HepG2 (cell line): ENCODE results near the gene PRKRIP1. TPM values are rescaled to one million over a fixed set of nuclear protein-coding genes. Genes with fewer than 3 reads are reported as not detected.
A peak's percentile ranks its signal among the peaks of the same experiment; 100 is the strongest.

Experiments
- ATAC-seq: fragments of 200-7000 bp; cut with Tn5 transposase; 3 replicates; pipeline ENCODE4 v1.9.1; 2020; ENCODE audit warnings: mild to moderate bottlenecking, moderate library complexity
- BruUV-seq: library from RNA; stranded (reverse); fragments of 400-500 nt; replicated peaks from 2 replicates; lab custom pipeline; 2021; lab: Mats Ljungman, UMichigan
- CTCF ChIA-PET: fragments of 300-600 bp; formaldehyde crosslinking; extraction: SDS; loops from one replicate; lab custom pipeline; 2021; ENCODE audit warnings: low total read pairs, inconsistent platforms, low intra/inter-chr PET ratio; lab: Yijun Ruan, JAX
- POLR2A ChIA-PET: fragments of 350-600 bp; sonication (Branson Sonifier 250); formaldehyde crosslinking; loops from one replicate; lab custom pipeline; 2020; ENCODE audit warnings: antibody characterized with exemption, inconsistent platforms; lab: Yijun Ruan, JAX
- DNase-seq: peaks from one replicate; pipeline ENCODE4 v3.0.0-alpha.2; 2015; ENCODE audit warnings: low spot score
- FAIRE-seq: peaks from 3 replicates; lab custom pipeline; 2011; peaks lifted over from hg19 to GRCh38; lab: Jason Lieb, UNC
- H2AFZ ChIP-seq: one replicate; pipeline ENCODE4 v1.6.1; 2011; ENCODE audit warnings: low read length, inconsistent platforms
- H3K27ac ChIP-seq: fragments of 300-600 bp; 3 replicates; pipeline ENCODE4 v1.8.0; 2011; ENCODE audit warnings: mixed run types, mild to moderate bottlenecking, mixed read lengths, low read length, inconsistent platforms; ENCODE audit not compliant: insufficient read depth; ENCODE audit errors: extremely low read length
- H3K27me3 ChIP-seq, 2 experiments: fragments of 200-600 bp in 1 of 2; 2 replicates in 1 of 2; 3 replicates in 1 of 2; pipeline versions ENCODE4 v1.6.0 to v1.8.0; 2011; ENCODE audit warnings: low read length in 2 of 2, mild to moderate bottlenecking in 2 of 2, moderate library complexity in 2 of 2, inconsistent platforms in 1 of 2; ENCODE audit not compliant: insufficient read depth in 2 of 2, control insufficient read depth in 1 of 2
- H3K36me3 ChIP-seq, 2 experiments: fragments of 200-600 bp in 1 of 2; replicated peaks in 1 of 2; 2 replicates in 1 of 2; 3 replicates in 1 of 2; pipeline versions ENCODE4 v1.5.1 to v1.8.0; 2011; ENCODE audit warnings: low read length in 2 of 2, inconsistent platforms in 1 of 2; ENCODE audit not compliant: insufficient read depth in 2 of 2, control insufficient read depth in 1 of 2
- H3K4me1 ChIP-seq: 2 replicates; pipeline ENCODE4 v1.5.1; 2012; ENCODE audit warnings: low read length, inconsistent platforms; ENCODE audit not compliant: insufficient read depth
- H3K4me2 ChIP-seq: 2 replicates; pipeline ENCODE4 v1.6.0; 2011; ENCODE audit warnings: low read depth, low read length, inconsistent platforms
- H3K4me3 ChIP-seq, 3 experiments: fragments of 200-600 bp in 1 of 3; sonication (generic), shearing (Covaris generic) in 1 of 3; replicated peaks in 1 of 3; 2 replicates each; pipeline ENCODE4 v1.5.1; 2011 to 2016; ENCODE audit warnings: low read length in 3 of 3, inconsistent platforms in 2 of 3, low read depth in 2 of 3, mild to moderate bottlenecking in 2 of 3, control low read depth in 1 of 3, mixed read lengths in 1 of 3; ENCODE audit not compliant: insufficient read depth in 1 of 3
- H3K79me2 ChIP-seq: one replicate; pipeline ENCODE4 v1.6.1; 2011; ENCODE audit warnings: low read length, inconsistent platforms; ENCODE audit not compliant: insufficient read depth
- H3K9ac ChIP-seq: 2 replicates; pipeline ENCODE4 v1.6.0; 2011; ENCODE audit warnings: mild to moderate bottlenecking, low read depth, low read length, inconsistent platforms; ENCODE audit not compliant: insufficient read depth
- H3K9me3 ChIP-seq: 2 replicates; pipeline ENCODE4 v1.5.1; 2012; ENCODE audit warnings: mild to moderate bottlenecking, low read length
- H4K20me1 ChIP-seq: 2 replicates; pipeline ENCODE4 v1.6.0; 2011; ENCODE audit warnings: inconsistent platforms, mild to moderate bottlenecking, low read length, moderate library complexity; ENCODE audit not compliant: insufficient read depth
- AGO2 ChIP-seq: fragments of 200-400 bp; formaldehyde crosslinking; optimal IDR thresholded peaks from 2 replicates; pipeline ENCODE3; 2017; ENCODE audit warnings: mild to moderate bottlenecking, low read depth, low read length, moderate library complexity
- KMT2B ChIP-seq: IDR thresholded peaks from 2 replicates; pipeline ENCODE4 v1.6.1; 2016; ENCODE audit warnings: missing genetic modification reagents, missing compliant biosample characterization
- ZNF530 ChIP-seq: sonication (generic); formaldehyde crosslinking; IDR thresholded peaks from 2 replicates; pipeline ENCODE4 v1.5.0; 2020; ENCODE audit warnings: low read depth, mild to moderate bottlenecking, missing genetic modification reagents
- WGBS: methylation state at CpG from one replicate; pipeline ENCODE4 v1.1.6; 2017; ENCODE audit warnings: low lambda C conversion rate; 5-methylcytosine and 5-hydroxymethylcytosine counted together
- in situ Hi-C: cut with HindIII; loops from 2 replicates; pipeline ENCODE4 v1.10.0; 2017; ENCODE audit warnings: low pct_unique_long_range_greater_than_20kb; ENCODE audit not compliant: extremely low pct_ligation_motif_present
- intact Hi-C: fragments of 100-400 bp; cut with micrococcal nuclease; formaldehyde crosslinking; loops from one replicate; pipeline ENCODE4 v1.10.0; 2022; ENCODE audit not compliant: unreplicated experiment
- polyA plus RNA-seq, 8 experiments: library from polyadenylated mRNA; depleted of rRNA in 3 of 8; stranded (reverse) in 7 of 8; unstranded in 1 of 8; fragments of >200 nt; fragmentation: Illumina TruSeq in 4 of 8; extraction: Trizol in 4 of 8; gene quantifications; 2 replicates each; pipeline versions ENCODE4 v1.2.1 to v1.2.3, GENCODE V29; 2011 to 2016; ENCODE audit warnings: low read depth in 4 of 8, missing spikeins in 1 of 8, mixed read lengths in 1 of 8; ENCODE audit not compliant: insufficient read depth in 1 of 8
- total RNA-seq, 5 experiments: library from RNA; depleted of rRNA; stranded (reverse); fragments of >200 nt; fragmentation: Illumina TruSeq; extraction: Trizol; gene quantifications; 2 replicates each; pipeline ENCODE4 v1.2.3, GENCODE V29; 2016; ENCODE audit warnings: low read depth in 1 of 5
- TF ChIP-seq, protein P1 (sequence below): sonication (generic); formaldehyde crosslinking; IDR thresholded peaks from 2 replicates; pipeline ENCODE4 v1.4.0; 2020; ENCODE audit warnings: mild to moderate bottlenecking, missing genetic modification reagents

PRKRIP1 gene
- total and polyA plus RNA-seq, 2 of the 13 experiments (the other 11 are each of a cell fraction or from before 2014, with no cell fraction given): 13.2 to 16.8 TPM

DNA sequence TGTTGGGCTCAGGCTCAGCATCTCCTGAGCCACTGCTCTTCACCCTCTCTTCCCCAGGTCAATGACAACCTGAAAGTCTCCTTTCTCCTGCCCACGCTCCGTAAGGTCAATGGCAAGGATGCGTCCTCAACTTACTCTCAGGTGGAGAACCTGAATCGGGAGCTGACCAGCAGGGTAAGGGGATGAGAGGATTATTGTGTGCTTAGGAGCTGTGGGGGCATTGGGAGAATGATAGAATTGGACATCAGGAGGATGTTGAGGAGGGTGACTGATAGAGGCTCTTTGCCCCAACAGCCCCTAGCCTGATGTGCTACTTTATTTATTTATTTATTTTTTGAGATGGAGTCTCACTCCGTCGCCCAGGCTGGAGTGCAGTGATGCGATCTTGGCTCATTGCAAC, 69.9 kb downstream of the PRKRIP1 start (continued):
- TF ChIP-seq, protein P1, sequence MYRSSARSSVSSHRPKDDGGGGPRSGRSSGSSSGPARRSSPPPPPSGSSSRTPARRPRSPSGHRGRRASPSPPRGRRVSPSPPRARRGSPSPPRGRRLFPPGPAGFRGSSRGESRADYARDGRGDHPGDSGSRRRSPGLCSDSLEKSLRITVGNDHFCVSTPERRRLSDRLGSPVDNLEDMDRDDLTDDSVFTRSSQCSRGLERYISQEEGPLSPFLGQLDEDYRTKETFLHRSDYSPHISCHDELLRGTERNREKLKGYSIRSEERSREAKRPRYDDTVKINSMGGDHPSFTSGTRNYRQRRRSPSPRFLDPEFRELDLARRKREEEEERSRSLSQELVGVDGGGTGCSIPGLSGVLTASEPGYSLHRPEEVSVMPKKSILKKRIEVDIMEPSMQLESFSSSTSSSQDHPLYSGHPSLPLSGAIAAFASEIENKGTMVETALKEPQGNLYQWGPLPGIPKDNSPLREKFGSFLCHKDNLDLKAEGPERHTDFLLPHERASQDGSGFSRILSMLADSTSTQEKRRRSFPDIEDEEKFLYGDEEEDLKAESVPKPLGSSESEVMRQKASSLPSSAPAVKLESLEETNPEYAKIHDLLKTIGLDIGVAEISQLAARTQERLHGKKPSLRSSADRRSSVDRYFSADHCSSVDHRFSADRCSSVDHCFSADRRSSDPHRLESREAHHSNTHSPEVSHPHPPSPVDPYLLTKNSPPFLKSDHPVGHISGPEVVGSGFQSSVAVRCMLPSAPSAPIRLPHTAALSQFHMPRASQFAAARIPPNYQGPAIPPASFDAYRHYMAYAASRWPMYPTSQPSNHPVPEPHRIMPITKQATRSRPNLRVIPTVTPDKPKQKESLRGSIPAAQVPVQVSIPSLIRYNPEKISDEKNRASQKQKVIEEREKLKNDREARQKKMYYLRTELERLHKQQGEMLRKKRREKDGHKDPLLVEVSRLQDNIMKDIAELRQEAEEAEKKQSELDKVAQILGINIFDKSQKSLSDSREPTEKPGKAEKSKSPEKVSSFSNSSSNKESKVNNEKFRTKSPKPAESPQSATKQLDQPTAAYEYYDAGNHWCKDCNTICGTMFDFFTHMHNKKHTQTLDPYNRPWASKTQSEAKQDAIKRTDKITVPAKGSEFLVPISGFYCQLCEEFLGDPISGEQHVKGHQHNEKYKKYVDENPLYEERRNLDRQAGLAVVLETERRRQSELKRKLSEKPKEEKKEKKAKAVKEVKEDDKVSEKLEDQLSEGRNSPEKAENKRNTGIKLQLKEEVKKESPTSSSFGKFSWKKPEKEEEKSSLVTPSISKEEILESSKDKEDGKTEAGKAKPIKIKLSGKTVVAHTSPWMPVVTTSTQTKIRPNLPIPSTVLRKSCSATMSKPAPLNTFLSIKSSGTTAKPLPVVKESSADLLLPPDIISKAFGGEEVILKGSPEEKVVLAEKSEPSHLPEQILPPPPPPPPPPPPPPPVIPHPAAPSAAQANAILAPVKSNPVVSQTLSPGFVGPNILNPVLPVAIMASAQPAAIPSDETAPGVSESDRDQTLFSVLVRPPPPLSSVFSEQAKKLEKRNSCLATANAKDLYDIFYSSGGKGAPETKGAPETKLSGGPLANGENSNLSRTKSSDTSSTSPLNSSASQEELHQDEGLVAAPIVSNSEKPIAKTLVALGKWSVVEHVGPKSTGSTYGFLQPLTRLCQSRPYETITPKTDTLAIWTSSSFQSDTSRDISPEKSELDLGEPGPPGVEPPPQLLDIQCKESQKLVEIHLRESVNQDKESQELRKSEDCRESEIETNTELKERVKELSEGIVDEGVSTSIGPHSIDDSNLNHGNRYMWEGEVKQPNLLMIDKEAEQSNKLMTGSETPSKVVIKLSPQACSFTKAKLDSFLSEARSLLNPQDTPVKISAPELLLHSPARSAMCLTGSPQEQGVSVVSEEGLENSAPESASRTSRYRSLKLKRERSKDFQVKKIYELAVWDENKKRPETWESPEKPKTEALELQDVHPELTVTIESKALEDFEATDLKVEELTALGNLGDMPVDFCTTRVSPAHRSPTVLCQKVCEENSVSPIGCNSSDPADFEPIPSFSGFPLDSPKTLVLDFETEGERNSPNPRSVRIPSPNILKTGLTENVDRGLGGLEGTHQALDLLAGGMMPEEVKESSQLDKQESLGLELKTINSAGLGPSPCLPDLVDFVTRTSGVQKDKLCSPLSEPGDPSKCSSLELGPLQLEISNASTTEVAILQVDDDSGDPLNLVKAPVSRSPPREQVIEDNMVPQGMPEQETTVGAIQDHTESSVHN (CRISPR knock-in tag): no peak
- TF ChIP-seq KMT2B (CRISPR knock-in tag): no peak

DNA sequence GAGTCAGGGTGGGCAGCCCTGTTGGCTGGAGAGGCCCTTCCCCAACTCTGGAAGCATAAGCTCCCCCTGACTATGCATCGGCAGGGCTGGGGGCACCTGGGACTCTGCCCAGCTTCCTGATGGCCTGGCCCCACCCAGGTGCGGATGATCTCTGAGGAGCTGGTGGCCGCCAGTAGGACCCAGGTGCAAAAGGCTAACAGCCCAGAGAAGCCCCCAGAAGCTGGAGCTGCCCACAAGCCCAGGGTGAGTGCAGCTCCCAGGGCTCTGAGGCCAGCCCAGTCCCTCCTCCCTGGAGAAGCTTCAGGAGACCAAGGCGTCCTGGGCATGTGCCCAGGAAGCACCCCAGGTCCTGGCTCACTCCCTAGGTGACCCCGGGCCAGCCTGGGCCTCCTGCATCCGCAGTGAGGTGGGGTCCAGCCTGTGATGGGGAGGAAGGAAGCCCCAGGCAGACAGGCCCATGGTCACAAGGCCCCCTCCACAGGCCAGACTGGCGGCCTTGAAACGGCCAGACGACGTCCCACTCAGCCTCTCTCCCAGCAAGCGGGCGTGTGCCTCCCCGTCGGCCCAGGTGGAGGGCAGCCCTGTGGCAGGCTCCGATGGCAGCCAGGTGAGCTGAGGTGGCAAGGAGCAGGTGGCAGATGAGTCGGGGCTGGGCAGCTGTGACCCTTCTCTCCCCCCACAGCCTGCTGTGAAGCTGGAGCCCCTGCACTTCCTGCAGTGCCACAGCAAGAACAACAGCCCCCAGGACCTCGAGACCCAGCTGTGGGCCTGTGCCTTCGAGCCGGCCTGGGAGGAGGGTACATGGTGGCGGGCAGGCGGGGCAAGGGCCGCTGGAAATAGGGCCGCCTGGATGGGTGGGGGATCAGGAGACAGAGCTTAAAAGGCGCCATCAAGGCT, 71.7 kb downstream of the PRKRIP1 start:
- ATAC-seq: no peak
- Histone ChIP-seq H4K20me1 (no peaks in the 10 kb centered on the region), H3K9ac (no peak overlapping the region), H2AFZ (no peak overlapping the region), H3K27ac (no peak overlapping the region), H3K36me3 (peaks cover 0 to 2% of the 10 kb centered on the region in 2 experiments; a peak in 2 of 5 replicates), H3K4me3 (no peak overlapping the region), H3K4me2 (no peak overlapping the region), H3K79me2 (peaks cover 13% of the 10 kb centered on the region), H3K4me1 (peaks cover 26% of the 10 kb centered on the region), H3K27me3 (peaks cover 0 to 5% of the 10 kb centered on the region in 2 experiments; a peak in 2 of 5 replicates), H3K9me3 (no peaks in the 10 kb centered on the region)
- no peak for DNase-seq
- ChIA-PET POLR2A (no interaction called here), CTCF (no interaction called here)
- no TSS peak for BruUV-seq
- no peak for FAIRE-seq
- TF ChIP-seq AGO2 (peak; percentile 34), ZNF530 (CRISPR knock-in tag) (no peak)
- in situ Hi-C loops: no loop called here
- intact Hi-C loops: no loop called here
- 92% methylated on average over 16 of the region's 24 CpGs for WGBS
